Renal cortex interstitium (tissue), 3 donors: ENCODE results near the gene EIF5AL1. TPM values are rescaled to one million over a fixed set of nuclear protein-coding genes. Genes with fewer than 3 reads are reported as not detected.

Source experiments
- polyA plus RNA-seq, 3 donors: library from polyadenylated mRNA; unstranded; fragments of 120-200 nt; gene quantifications; one replicate each; pipeline ENCODE4 v1.2.1, GENCODE V29; 2013; ENCODE audit not compliant: insufficient read length in 3 of 3

Gene EIF5AL1
- polyA plus RNA-seq, 3 donors = 0.12 to 1.6 (median 0.70) TPM

Other genes starting within 250 kb of the EIF5AL1 start
- 10 to 100 TPM; 56.9 to 71.6 (median 66.1) TPM for gene PPIF, start 165.1 kb upstream of the EIF5AL1 start, polyA plus RNA-seq
- gene ZCCHC24, start 66.9 kb upstream of the EIF5AL1 start, polyA plus RNA-seq = 10 to 100 TPM; 19.5 to 27.9 (median 20.9) TPM
- gene SFTPA2, start 47.9 kb downstream of the EIF5AL1 start, polyA plus RNA-seq = under 1 TPM in 1 of 3 donors, not detected in 2; 0.09 TPM
- gene SFTPA1, start 98.4 kb downstream of the EIF5AL1 start, polyA plus RNA-seq = under 1 TPM in 1 of 3 donors, not detected in 2; 0.18 TPM
- gene NUTM2B, start 190.7 kb downstream of the EIF5AL1 start, polyA plus RNA-seq = 1 to 10 TPM; 1.2 to 2.7 (median 1.9) TPM